ENCODE measurements around the gene MBLAC1.
"Not testable (repeated sequence)": the region's sequence is repeated elsewhere in the genome, so short reads cannot be mapped to it uniquely, and the experiment has no call there.

MBLAC1 gene

GRCh38 chr7:100120733-100121036 lies 6.1 kb upstream of the MBLAC1 start:
- no peak for DNase-seq (ENCODE audit: low read depth in 1 of 2, low spot score in 1 of 2)

GRCh38 chr7:100122067-100122466 lies 4.7 kb upstream of the MBLAC1 start:
- no peak for DNase-seq (ENCODE audit: low read depth in 1 of 2, low spot score in 1 of 2)

GRCh38 chr7:100122568-100122967 lies 4.2 kb upstream of the MBLAC1 start:
- DNase-seq (ENCODE audit: low read depth in 1 of 2, low spot score in 1 of 2) = no peak

GRCh38 chr7:100124301-100125230 lies 2.2 kb upstream of the MBLAC1 start:
- DNase-seq (ENCODE audit: low read depth in 1 of 2, low spot score in 1 of 2) = no peak

GRCh38 chr7:100126239-100126930 lies 382 bp upstream of the MBLAC1 start:
- DNase-seq (ENCODE audit: low read depth in 1 of 2, low spot score in 1 of 2) = no peak

GRCh38 chr7:100127866-100128636 lies 1.3 kb downstream of the MBLAC1 start:
- DNase-seq (ENCODE audit: low read depth in 1 of 2, low spot score in 1 of 2) = peak in 1 of 2 donors; percentile 9

GRCh38 chr7:100128637-100128963 lies 1.8 kb downstream of the MBLAC1 start:
- no peak for DNase-seq (ENCODE audit: low read depth in 1 of 2, low spot score in 1 of 2)

GRCh38 chr7:100130220-100130607 lies 3.4 kb downstream of the MBLAC1 start:
- not testable (repeated sequence) for DNase-seq (ENCODE audit: low read depth in 1 of 2, low spot score in 1 of 2)

- peak; percentile 72 to 74 for DNase-seq (ENCODE audit: low read depth in 1 of 2, low spot score in 1 of 2)
Measured at GRCh38 chr7:100130608-100131453, 4.1 kb downstream of the MBLAC1 start.

GRCh38 chr7:100132126-100132525 lies 5.4 kb downstream of the MBLAC1 start:
- DNase-seq (ENCODE audit: low read depth in 1 of 2, low spot score in 1 of 2) = no peak

- DNase-seq (ENCODE audit: low read depth in 1 of 2, low spot score in 1 of 2) = peak in 1 of 2 donors; percentile 30
Measured at GRCh38 chr7:100132697-100133151, 6.0 kb downstream of the MBLAC1 start.

- DNase-seq (ENCODE audit: low read depth in 1 of 2, low spot score in 1 of 2) = no peak
Measured at GRCh38 chr7:100137851-100138760, 11.3 kb downstream of the MBLAC1 start.

- no peak for DNase-seq (ENCODE audit: low read depth in 1 of 2, low spot score in 1 of 2)
Measured at GRCh38 chr7:100141555-100141949, 14.8 kb downstream of the MBLAC1 start.

- DNase-seq (ENCODE audit: low read depth in 1 of 2, low spot score in 1 of 2) = no peak
Measured at GRCh38 chr7:100142461-100142860, 15.7 kb downstream of the MBLAC1 start.

- not testable (repeated sequence) for DNase-seq (ENCODE audit: low read depth in 1 of 2, low spot score in 1 of 2)
Measured at GRCh38 chr7:100146350-100146749, 19.6 kb downstream of the MBLAC1 start.

GRCh38 chr7:100147278-100147677 lies 20.5 kb downstream of the MBLAC1 start:
- no peak for DNase-seq (ENCODE audit: low read depth in 1 of 2, low spot score in 1 of 2)

GRCh38 chr7:100148225-100148558 lies 21.4 kb downstream of the MBLAC1 start:
- DNase-seq (ENCODE audit: low read depth in 1 of 2, low spot score in 1 of 2) = no peak

- DNase-seq (ENCODE audit: low read depth in 1 of 2, low spot score in 1 of 2) = peak; percentile 88 to 98
Measured at GRCh38 chr7:100148559-100149328, 22.0 kb downstream of the MBLAC1 start, which contains the start of gene LAMTOR4. LAMTOR4 (plus strand) TSS chr7:100148918; CDS start chr7:100148973, 55 bp downstream.

GRCh38 chr7:100152404-100152803 lies 25.6 kb downstream of the MBLAC1 start:
- no peak for DNase-seq (ENCODE audit: low read depth in 1 of 2, low spot score in 1 of 2)
